Neuronal stem cell (in vitro differentiated cells): ENCODE data around the gene MUS81.

Experiments used
- DNase-seq: peaks from one replicate; pipeline ENCODE4 v3.0.0-alpha.2; 2013; ENCODE audit warnings: low spot score
- H2AFZ ChIP-seq: one replicate; pipeline ENCODE4 v1.6.1; 2013; ENCODE audit warnings: mild to moderate bottlenecking, low read length, inconsistent platforms
- H2AK5ac ChIP-seq: 2 replicates; pipeline ENCODE4 v1.6.1; 2013; ENCODE audit warnings: low read depth, mild to moderate bottlenecking, inconsistent platforms, low read length, moderate library complexity, mixed read lengths
- H2BK120ac ChIP-seq: 2 replicates; pipeline ENCODE4 v1.6.1; 2013; ENCODE audit warnings: low read depth, mild to moderate bottlenecking, inconsistent platforms, low read length, moderate library complexity, mixed read lengths
- H2BK12ac ChIP-seq: one replicate; pipeline ENCODE4 v1.6.1; 2013; ENCODE audit warnings: low read length, inconsistent platforms
- H2BK15ac ChIP-seq: 2 replicates; pipeline ENCODE4 v1.6.1; 2013; ENCODE audit warnings: mild to moderate bottlenecking, low read length, inconsistent platforms, mixed read lengths
- H2BK5ac ChIP-seq: one replicate; pipeline ENCODE4 v1.6.1; 2013; ENCODE audit warnings: inconsistent platforms, mild to moderate bottlenecking, low read length, moderate library complexity
- H3K14ac ChIP-seq: one replicate; pipeline ENCODE4 v1.6.1; 2013; ENCODE audit warnings: low read length, inconsistent platforms
- H3K18ac ChIP-seq: 2 replicates; pipeline ENCODE4 v1.6.1; 2013; ENCODE audit warnings: low read length, inconsistent platforms
- H3K23ac ChIP-seq: 2 replicates; pipeline ENCODE4 v1.6.1; 2013; ENCODE audit warnings: low read depth, mild to moderate bottlenecking, mixed read lengths, low read length, inconsistent platforms; ENCODE audit not compliant: poor library complexity
- H3K27ac ChIP-seq: replicated peaks from 3 replicates; pipeline ENCODE4 v1.5.1; 2013; ENCODE audit warnings: low read length, inconsistent platforms
- H3K27me3 ChIP-seq, 3 experiments: 2 replicates each; pipeline ENCODE4 v1.6.1; 2013; ENCODE audit warnings: low read length in 3 of 3, mild to moderate bottlenecking in 2 of 3, inconsistent platforms in 1 of 3, low read depth in 1 of 3, mixed read lengths in 1 of 3, moderate library complexity in 1 of 3; ENCODE audit not compliant: control insufficient read depth in 3 of 3, insufficient read depth in 3 of 3
- H3K36me3 ChIP-seq, 2 donors: replicated peaks in 1 of 2; 2 replicates each; pipeline ENCODE4 v1.6.1; 2013; ENCODE audit warnings: low read length in 2 of 2; ENCODE audit not compliant: control insufficient read depth in 2 of 2, insufficient read depth in 2 of 2
- H3K4ac ChIP-seq: 2 replicates; pipeline ENCODE4 v1.6.1; 2013; ENCODE audit warnings: inconsistent platforms, mild to moderate bottlenecking, low read length, moderate library complexity
- H3K4me1 ChIP-seq, 2 donors: 1 replicate in 1 of 2; 2 replicates in 1 of 2; pipeline ENCODE4 v1.6.1; 2013; ENCODE audit warnings: low read length in 2 of 2, low read depth in 1 of 2; ENCODE audit not compliant: control insufficient read depth in 2 of 2, insufficient read depth in 1 of 2
- H3K4me2 ChIP-seq: one replicate; pipeline ENCODE4 v1.6.1; 2013; ENCODE audit warnings: mild to moderate bottlenecking, low read length, inconsistent platforms; ENCODE audit not compliant: insufficient read depth, poor library complexity, severe bottlenecking
- H3K4me3 ChIP-seq, 2 donors: 2 replicates each; pipeline ENCODE4 v1.5.1; 2013; ENCODE audit warnings: low read length in 2 of 2, mild to moderate bottlenecking in 2 of 2, inconsistent platforms in 1 of 2, moderate library complexity in 1 of 2
- H3K79me1 ChIP-seq: one replicate; pipeline ENCODE4 v1.6.1; 2013; ENCODE audit warnings: low read depth, mild to moderate bottlenecking, inconsistent platforms, low read length, moderate library complexity
- H3K9ac ChIP-seq: one replicate; pipeline ENCODE4 v1.6.1; 2013; ENCODE audit warnings: mild to moderate bottlenecking, low read depth, low read length, inconsistent platforms; ENCODE audit not compliant: poor library complexity
- H3K9me3 ChIP-seq, 2 donors: replicated peaks in 1 of 2; 2 replicates each; pipeline versions ENCODE3 to v1.6.1; 2013; ENCODE audit warnings: low read length in 2 of 2, mild to moderate bottlenecking in 2 of 2, inconsistent platforms in 1 of 2, low read depth in 1 of 2, mixed read lengths in 1 of 2, moderate library complexity in 1 of 2; ENCODE audit not compliant: control insufficient read depth in 2 of 2, insufficient read depth in 1 of 2
- H4K8ac ChIP-seq: one replicate; pipeline ENCODE4 v1.6.1; 2013; ENCODE audit warnings: low read depth, mild to moderate bottlenecking, inconsistent platforms, low read length, moderate library complexity
- H4K91ac ChIP-seq: one replicate; pipeline ENCODE4 v1.6.1; 2013; ENCODE audit warnings: low read length, low read depth, mild to moderate bottlenecking, inconsistent platforms; ENCODE audit not compliant: poor library complexity
- WGBS, 2 donors: extraction: QIAGEN DNeasy Blood & Tissue Kit; methylation state at CpG; one replicate each; pipeline ENCODE4 v1.1.7; 2013; ENCODE audit warnings: missing lambda C conversion rate in 2 of 2, mixed read lengths in 1 of 2; ENCODE audit not compliant: insufficient read length in 2 of 2, insufficient replicate concordance in 1 of 2; ENCODE audit errors: extremely low coverage in 2 of 2; 5-methylcytosine and 5-hydroxymethylcytosine counted together

The MUS81 gene

DNA sequence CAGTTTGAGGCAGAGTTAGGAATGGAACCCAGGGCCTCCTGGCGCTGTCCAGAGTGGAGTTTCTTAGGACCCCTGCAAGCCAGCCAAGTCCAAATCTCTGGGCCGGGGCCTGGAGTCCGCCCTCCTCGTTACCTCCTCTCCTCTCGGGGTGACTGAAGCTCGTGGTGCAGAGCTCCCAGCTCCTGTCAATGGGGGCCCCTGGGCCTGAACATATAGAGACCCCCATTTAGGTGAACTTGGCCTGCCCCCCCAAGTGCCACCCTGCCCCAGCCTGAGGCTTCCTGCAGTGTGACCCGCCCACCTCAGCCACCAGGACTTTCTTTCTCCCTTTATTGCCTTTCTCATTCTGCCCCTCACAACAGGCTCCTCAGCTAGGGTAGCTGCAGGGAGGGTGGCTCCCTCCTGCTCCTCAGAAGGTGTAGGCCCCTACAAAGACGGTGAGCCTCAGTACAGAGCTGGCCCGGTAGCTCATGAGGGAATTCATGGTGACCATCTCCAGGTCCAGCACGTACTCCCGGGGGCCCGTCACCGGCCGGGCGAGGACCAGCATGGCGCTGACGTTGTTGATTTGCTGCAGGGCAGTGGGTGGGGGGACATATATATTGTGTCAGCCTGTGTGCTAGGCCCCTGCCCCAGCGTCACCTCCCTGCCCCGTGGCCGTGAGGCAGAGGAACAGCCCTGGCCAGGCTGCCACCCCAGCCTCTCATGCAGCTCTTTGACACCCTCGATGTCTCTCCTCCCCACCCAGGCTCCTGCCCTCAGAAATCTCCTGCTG, 6.5 kb downstream of the MUS81 start:
- Histone ChIP-seq H3K9ac (peak overlapping the region; percentile 50), H4K8ac (no peak overlapping the region), H3K79me1 (peaks cover 11% of the 10 kb centered on the region), H2BK15ac (no peak overlapping the region), H3K23ac (peak overlapping the region; percentile 52), H3K14ac (no peak overlapping the region), H3K4me3 (no peak overlapping the region), H3K9me3 (no peaks in the 10 kb centered on the region), H2AK5ac (peak overlapping the region; percentile 77), H2BK5ac (no peak overlapping the region), H3K27me3 (no peaks in the 10 kb centered on the region), H3K4me1 (peaks cover 7 to 22% of the 10 kb centered on the region in 2 donors), H3K4me2 (no peak overlapping the region), H3K27ac (peak overlapping the region; percentile 1), H3K18ac (peak overlapping the region; percentile 24), H3K4ac (no peak overlapping the region), H2AFZ (no peak overlapping the region), H2BK12ac (no peak overlapping the region), H3K36me3 (peaks cover 39 to 62% of the 10 kb centered on the region in 2 donors), H4K91ac (peak overlapping the region; percentile 59), H2BK120ac (no peak overlapping the region)
- no CpG with 5 or more reads among the region's 21 CpGs for WGBS, 2 donors
- DNase-seq = no peak

DNA sequence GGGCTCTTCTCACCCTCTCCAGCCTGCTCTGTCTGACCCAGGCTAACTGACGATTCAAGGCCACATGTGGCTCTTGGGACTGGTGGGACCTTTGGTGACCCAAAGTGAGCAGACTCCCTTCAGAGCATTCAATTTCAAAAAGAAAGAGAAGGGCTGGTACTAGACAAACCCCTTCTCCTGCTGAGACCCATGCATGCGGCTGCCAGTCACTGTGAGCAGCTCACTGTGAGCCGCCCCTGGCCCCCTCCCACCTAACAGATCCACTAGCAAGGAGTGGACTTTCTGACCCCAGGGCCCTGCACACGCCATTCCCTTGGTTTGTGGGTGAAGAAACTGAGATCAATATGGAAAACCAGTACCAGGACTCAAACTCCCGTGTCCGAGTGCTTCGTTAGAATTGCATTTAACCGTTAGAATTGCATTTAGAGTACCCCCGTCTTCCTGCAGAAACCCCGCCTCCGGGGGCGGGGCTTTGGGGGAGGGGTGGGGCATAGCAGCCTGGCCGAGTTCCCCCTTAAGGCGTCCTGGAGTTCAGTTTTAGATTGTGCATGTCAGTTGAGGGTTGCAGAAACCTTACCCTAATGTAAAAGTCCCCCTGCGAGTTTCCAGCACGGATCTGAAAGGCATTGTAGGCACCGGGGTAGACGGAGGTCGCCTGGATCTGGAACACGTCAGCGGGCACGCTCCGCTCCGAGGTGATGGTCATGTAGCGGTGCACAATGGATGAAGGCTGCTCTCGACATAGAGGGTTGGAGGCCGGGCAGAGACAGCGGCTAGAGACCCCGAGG, 7.2 kb downstream of the MUS81 start:
- DNase-seq = peak; percentile 47

DNA sequence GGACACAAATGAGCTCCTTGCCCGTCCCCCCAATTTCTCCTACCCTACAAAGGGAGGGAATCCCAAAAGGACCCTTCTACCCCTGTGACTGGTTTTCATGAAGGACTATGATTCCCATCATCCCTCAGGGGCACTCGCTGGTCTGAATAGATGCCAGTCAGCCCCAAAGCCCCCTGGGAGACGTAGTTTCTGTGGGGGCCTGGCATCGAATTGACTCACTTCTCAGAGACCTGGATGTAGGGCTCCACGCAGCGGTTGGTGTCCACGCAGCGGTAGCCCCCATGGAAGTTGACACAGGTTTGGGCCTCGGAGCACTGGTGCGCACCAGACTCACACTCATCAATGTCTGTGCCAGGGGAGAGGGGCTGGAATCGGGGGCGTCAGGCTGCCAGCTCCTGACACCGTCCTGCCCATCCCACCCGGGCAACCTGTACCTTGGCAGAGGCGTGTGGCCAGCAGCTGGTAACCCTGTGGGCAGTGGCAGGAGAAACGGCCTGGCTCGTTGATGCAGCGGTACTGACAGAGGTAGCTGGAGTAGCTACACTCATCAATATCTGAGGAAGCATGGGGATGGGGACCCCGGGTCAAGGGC, 7.9 kb downstream of the MUS81 start:
- peak; percentile 62 for DNase-seq
- Histone ChIP-seq H3K27me3 (peaks cover 0 to 4% (median 0%) of the 10 kb centered on the region in 3 experiments), H3K4me1 (peaks cover 5 to 20% of the 10 kb centered on the region in 2 donors), H2BK5ac (no peak overlapping the region), H2BK12ac (no peak overlapping the region), H2BK15ac (no peak overlapping the region), H4K91ac (no peak overlapping the region), H3K4ac (no peak overlapping the region), H3K14ac (no peak overlapping the region), H2BK120ac (no peak overlapping the region), H3K79me1 (peaks cover 6% of the 10 kb centered on the region), H3K18ac (no peak overlapping the region), H2AFZ (no peak overlapping the region), H3K4me3 (peak overlapping the region in 1 of 2 donors; percentile 84), H4K8ac (no peak overlapping the region), H3K27ac (no peak overlapping the region), H3K36me3 (peaks cover 24 to 47% of the 10 kb centered on the region in 2 donors), H3K9me3 (no peaks in the 10 kb centered on the region), H3K9ac (no peak overlapping the region), H3K23ac (no peak overlapping the region), H3K4me2 (peak overlapping the region; percentile 67), H2AK5ac (no peak overlapping the region)
- no CpG with 5 or more reads among the region's 19 CpGs for WGBS, 2 donors

More for the DNA sequence above, 7.2 kb downstream of the MUS81 start:
- H2BK12ac ChIP-seq = no peak overlapping the region
- peaks cover 5 to 20% of the 10 kb centered on the region in 2 donors for H3K4me1 ChIP-seq
- no peak overlapping the region for H2BK5ac ChIP-seq
- H3K4ac ChIP-seq = no peak overlapping the region
- peak overlapping the region; percentile 65 for H3K9ac ChIP-seq
- H3K27me3 ChIP-seq = no peaks in the 10 kb centered on the region
- no peak overlapping the region for H4K91ac ChIP-seq
- H2AFZ ChIP-seq = no peak overlapping the region
- H3K36me3 ChIP-seq = peaks cover 31 to 54% of the 10 kb centered on the region in 2 donors
- H3K18ac ChIP-seq = no peak overlapping the region
- peak overlapping the region; percentile 1 for H3K27ac ChIP-seq
- H3K9me3 ChIP-seq = no peaks in the 10 kb centered on the region
- H2BK15ac ChIP-seq = no peak overlapping the region
- no CpG with 5 or more reads among the region's 29 CpGs for WGBS, 2 donors
- no peak overlapping the region for H4K8ac ChIP-seq
- peak overlapping the region; percentile 52 for H3K23ac ChIP-seq
- H3K4me3 ChIP-seq = peak overlapping the region in 1 of 2 donors; percentile 84
- H2AK5ac ChIP-seq = peak overlapping the region; percentile 77
- no peak overlapping the region for H2BK120ac ChIP-seq
- no peak overlapping the region for H3K14ac ChIP-seq
- H3K4me2 ChIP-seq = peak overlapping the region; percentile 67
- peaks cover 7% of the 10 kb centered on the region for H3K79me1 ChIP-seq
